Urothelium cell line (cell line): ENCODE data around the gene ARHGAP32.
"Not testable (repeated sequence)": the region's sequence is repeated elsewhere in the genome, so short reads cannot be mapped to it uniquely, and the experiment has no call there.

Experiments used
- DNase-seq: peaks from one replicate; pipeline ENCODE4 v3.0.0; 2011; ENCODE audit warnings: low spot score, mixed read lengths
- FAIRE-seq: peaks from 2 replicates; lab custom pipeline; 2011; peaks lifted over from hg19 to GRCh38; lab: Jason Lieb, UNC

The ARHGAP32 gene

GRCh38 chr11:129041611-129042018, 150.5 kb downstream of the ARHGAP32 start:
- no peak for DNase-seq
- FAIRE-seq, result no peak

- FAIRE-seq (no peak), DNase-seq (no peak)
Measured at GRCh38 chr11:129040934-129041333, 151.2 kb downstream of the ARHGAP32 start.

- FAIRE-seq, result no peak
Measured at GRCh38 chr11:129035244-129035643, 156.9 kb downstream of the ARHGAP32 start.

GRCh38 chr11:129034001-129034400, 158.1 kb downstream of the ARHGAP32 start:
- no peak for FAIRE-seq
- DNase-seq, result no peak

More at GRCh38 chr11:129035244-129035643, 156.9 kb downstream of the ARHGAP32 start:
- no peak for DNase-seq

- DNase-seq, result no peak
Measured at GRCh38 chr11:129023968-129024676, 168.0 kb downstream of the ARHGAP32 start.

GRCh38 chr11:129021295-129021694, 170.8 kb downstream of the ARHGAP32 start:
- no peak for FAIRE-seq
- no peak for DNase-seq

More at GRCh38 chr11:129023968-129024676, 168.0 kb downstream of the ARHGAP32 start:
- FAIRE-seq, result no peak

- no peak for FAIRE-seq
- DNase-seq, result no peak
Measured at GRCh38 chr11:129018991-129019390, 173.1 kb downstream of the ARHGAP32 start.

- no peak for FAIRE-seq
- no peak for DNase-seq
Measured at GRCh38 chr11:129018126-129018525, 174.0 kb downstream of the ARHGAP32 start.

GRCh38 chr11:129013737-129014475, 178.2 kb downstream of the ARHGAP32 start:
- no peak for FAIRE-seq
- no peak for DNase-seq

- DNase-seq, result no peak
- no peak for FAIRE-seq
Measured at GRCh38 chr11:129012880-129013279, 179.2 kb downstream of the ARHGAP32 start.

- FAIRE-seq (no peak), DNase-seq (no peak)
Measured at GRCh38 chr11:129006161-129006560, 186.0 kb downstream of the ARHGAP32 start.

GRCh38 chr11:128999165-128999564, 193.0 kb downstream of the ARHGAP32 start:
- FAIRE-seq, DNase-seq: not testable (repeated sequence)

GRCh38 chr11:128988242-128988970, 203.7 kb downstream of the ARHGAP32 start:
- FAIRE-seq (no peak), DNase-seq (no peak)

- no peak for FAIRE-seq
- no peak for DNase-seq
Measured at GRCh38 chr11:128985880-128986279, 206.2 kb downstream of the ARHGAP32 start.

- FAIRE-seq, result no peak
- no peak for DNase-seq
Measured at GRCh38 chr11:128983023-128983422, 209.1 kb downstream of the ARHGAP32 start.

- FAIRE-seq (no peak), DNase-seq (no peak)
Measured at GRCh38 chr11:128981254-128981653, 210.9 kb downstream of the ARHGAP32 start.

- FAIRE-seq (no peak), DNase-seq (no peak)
Measured at GRCh38 chr11:128970598-128971190, 221.4 kb downstream of the ARHGAP32 start.

GRCh38 chr11:128968916-128969315, 223.2 kb downstream of the ARHGAP32 start:
- FAIRE-seq (no peak), DNase-seq (no peak)

- FAIRE-seq (no peak), DNase-seq (no peak)
Measured at GRCh38 chr11:128967578-128967977, 224.5 kb downstream of the ARHGAP32 start.

- DNase-seq (no peak), FAIRE-seq (no peak)
Measured at GRCh38 chr11:128965485-128965884, 226.6 kb downstream of the ARHGAP32 start.

GRCh38 chr11:128964463-128964930, 227.6 kb downstream of the ARHGAP32 start:
- no peak for DNase-seq

More at GRCh38 chr11:128964463-128964930, 227.6 kb downstream of the ARHGAP32 start:
- no peak for FAIRE-seq
